Body of pancreas (tissue), 4 donors: ENCODE data around the gene UTF1.

Source experiments
- POLR2A ChIP-seq, 3 donors: fragments of 450-650 bp; IDR thresholded peaks; one replicate each; pipeline ENCODE4 v1.6.1; 2016; ENCODE audit warnings: antibody characterized with exemption in 3 of 3, mild to moderate bottlenecking in 2 of 3
- TF ChIP-seq, protein P1 (sequence below), 7 experiments: fragments of 450-650 bp in 4 of 7; fragments of 200-600 bp in 3 of 7; sonication (generic) in 3 of 7; IDR thresholded peaks; one replicate each; pipeline ENCODE4 v1.5.1; 2016 to 2019; ENCODE audit warnings: antibody characterized with exemption in 7 of 7

DNA sequence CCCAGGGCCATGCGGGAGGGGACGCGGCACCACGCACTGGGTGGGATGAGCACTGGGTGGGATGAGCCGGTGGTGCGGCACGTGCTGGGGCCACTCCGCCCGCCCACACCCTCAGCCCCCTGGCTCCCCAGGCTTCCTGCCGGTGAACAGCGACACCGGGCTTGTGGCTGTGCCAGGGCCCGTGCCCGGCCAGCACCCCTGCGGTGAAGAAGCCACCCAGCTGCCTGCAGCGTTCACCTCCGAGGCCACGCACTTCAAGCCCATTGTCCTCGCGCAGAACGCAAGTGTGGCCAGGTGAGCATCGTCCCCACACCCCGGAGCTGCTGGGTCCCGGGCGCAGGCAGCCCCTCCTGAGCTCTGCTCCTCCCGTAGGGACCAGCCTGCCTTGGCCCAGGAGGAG, 31.8 kb upstream of the UTF1 start:
- TF ChIP-seq, protein P1, sequence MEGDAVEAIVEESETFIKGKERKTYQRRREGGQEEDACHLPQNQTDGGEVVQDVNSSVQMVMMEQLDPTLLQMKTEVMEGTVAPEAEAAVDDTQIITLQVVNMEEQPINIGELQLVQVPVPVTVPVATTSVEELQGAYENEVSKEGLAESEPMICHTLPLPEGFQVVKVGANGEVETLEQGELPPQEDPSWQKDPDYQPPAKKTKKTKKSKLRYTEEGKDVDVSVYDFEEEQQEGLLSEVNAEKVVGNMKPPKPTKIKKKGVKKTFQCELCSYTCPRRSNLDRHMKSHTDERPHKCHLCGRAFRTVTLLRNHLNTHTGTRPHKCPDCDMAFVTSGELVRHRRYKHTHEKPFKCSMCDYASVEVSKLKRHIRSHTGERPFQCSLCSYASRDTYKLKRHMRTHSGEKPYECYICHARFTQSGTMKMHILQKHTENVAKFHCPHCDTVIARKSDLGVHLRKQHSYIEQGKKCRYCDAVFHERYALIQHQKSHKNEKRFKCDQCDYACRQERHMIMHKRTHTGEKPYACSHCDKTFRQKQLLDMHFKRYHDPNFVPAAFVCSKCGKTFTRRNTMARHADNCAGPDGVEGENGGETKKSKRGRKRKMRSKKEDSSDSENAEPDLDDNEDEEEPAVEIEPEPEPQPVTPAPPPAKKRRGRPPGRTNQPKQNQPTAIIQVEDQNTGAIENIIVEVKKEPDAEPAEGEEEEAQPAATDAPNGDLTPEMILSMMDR (IDR thresholded peaks at IDR 0.05): no peak
- no peak for TF ChIP-seq POLR2A (IDR thresholded peaks at IDR 0.05)
